ENCODE measurements around the gene LRRC10.

The LRRC10 gene

DNA sequence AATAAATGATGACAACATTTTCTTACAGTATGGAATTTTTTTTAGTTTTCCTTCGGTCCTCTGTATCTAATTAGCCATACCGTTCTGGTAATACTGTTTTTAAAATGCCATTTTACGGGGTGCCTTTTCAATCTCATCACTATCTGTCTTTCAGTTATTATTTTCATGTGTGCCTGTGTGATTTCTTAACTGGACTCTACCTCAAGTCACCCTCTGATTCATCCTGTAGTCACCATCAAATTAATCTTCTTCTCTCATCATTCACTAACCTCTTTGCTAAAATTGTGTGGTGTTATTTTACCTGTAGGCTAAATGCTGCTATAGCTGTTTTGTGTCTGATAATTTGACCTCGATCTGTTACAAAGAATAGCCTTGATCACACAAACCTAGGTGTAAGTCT is 41.5 kb downstream of the LRRC10 start:
- H3K36me3 Mint-ChIP-seq (ENCODE audit: low read depth) = peaks cover 47% of the 10 kb centered on the region
- peak overlapping the region; percentile 48 for H3K27ac Mint-ChIP-seq

DNA sequence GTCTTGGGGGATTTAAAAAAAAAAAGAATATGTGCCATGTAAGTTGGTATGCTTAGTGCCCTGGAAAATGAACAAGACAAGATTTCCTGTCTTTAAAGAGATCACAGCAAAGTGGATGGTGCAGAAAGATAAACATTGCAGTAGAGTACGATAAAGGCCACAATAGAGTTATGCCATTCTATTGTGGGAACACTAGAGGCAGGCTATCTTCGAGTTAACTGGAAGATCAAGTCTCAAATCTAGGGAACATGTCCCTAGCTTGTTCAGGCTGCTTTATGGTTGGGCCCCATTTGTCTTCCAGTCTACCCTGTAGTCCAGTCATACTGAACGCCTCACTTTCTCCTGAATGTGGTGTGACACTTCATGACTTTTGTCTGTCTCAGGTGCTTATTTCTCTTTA is 44.1 kb downstream of the LRRC10 start:
- H3K9me3 Mint-ChIP-seq = no peaks in the 10 kb centered on the region
- peaks cover 27% of the 10 kb centered on the region for H3K36me3 Mint-ChIP-seq (ENCODE audit: low read depth)
- H3K27me3 Mint-ChIP-seq = no peaks in the 10 kb centered on the region
- H3K4me1 Mint-ChIP-seq (ENCODE audit: low read depth) = peaks cover 13% of the 10 kb centered on the region
- H3K27ac Mint-ChIP-seq = peak overlapping the region; percentile 22
- H3K4me3 Mint-ChIP-seq = no peak overlapping the region
- no peak for DNase-seq

More for the DNA sequence above, 41.5 kb downstream of the LRRC10 start:
- DNase-seq = no peak
- Mint-ChIP-seq H3K4me3 (no peak overlapping the region), H3K4me1 (ENCODE audit: low read depth) (peaks cover 12% of the 10 kb centered on the region), H3K9me3 (no peaks in the 10 kb centered on the region), H3K27me3 (no peaks in the 10 kb centered on the region)

DNA sequence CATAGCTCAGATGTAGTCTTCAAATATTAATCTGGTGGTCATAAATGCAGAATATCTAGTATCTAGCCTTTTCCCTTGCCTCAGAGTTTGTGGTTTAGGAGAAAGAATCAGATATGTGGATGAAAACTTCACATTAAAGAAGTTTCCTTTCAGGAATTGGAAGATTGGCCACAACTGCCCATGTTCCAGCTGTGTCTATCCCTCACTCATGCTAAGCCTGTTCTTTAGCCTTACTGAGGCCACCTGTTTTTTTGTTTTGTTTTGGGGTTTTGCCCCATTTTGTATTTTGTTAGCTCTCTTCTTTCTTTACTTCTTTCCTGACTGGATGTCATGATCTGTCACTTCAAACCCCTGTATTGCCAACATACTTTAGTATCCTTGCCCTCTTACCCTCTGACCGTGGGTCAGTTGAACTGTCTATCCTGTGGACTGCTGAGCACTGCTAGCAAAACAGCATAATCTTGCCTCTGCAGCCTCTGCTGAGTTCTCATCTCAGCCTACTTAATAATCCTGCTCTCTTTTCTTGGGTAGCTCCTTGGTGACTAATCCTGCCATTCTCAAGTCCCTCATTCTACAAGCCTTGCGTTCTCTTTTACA is 47.4 kb downstream of the LRRC10 start:
- no peak overlapping the region for H3K4me3 Mint-ChIP-seq
- peaks cover 7% of the 10 kb centered on the region for H3K36me3 Mint-ChIP-seq (ENCODE audit: low read depth)
- no peaks in the 10 kb centered on the region for H3K27me3 Mint-ChIP-seq
- peaks cover 5% of the 10 kb centered on the region for H3K4me1 Mint-ChIP-seq (ENCODE audit: low read depth)
- H3K9me3 Mint-ChIP-seq = no peaks in the 10 kb centered on the region
- no peak overlapping the region for H3K27ac Mint-ChIP-seq
- DNase-seq = no peak

Data from activated T-cell treated with anti-CD3 and anti-CD28 coated beads, Interleukin-2, amount 50 U/mL, for 24 hours (primary cell).